Measurements from ENCODE around the gene CEP170.
A peak's percentile ranks its signal among the peaks of the same experiment; 100 is the strongest.
"Not testable (repeated sequence)": the region's sequence is repeated elsewhere in the genome, so short reads cannot be mapped to it uniquely, and the experiment has no call there.

The CEP170 gene

DNA sequence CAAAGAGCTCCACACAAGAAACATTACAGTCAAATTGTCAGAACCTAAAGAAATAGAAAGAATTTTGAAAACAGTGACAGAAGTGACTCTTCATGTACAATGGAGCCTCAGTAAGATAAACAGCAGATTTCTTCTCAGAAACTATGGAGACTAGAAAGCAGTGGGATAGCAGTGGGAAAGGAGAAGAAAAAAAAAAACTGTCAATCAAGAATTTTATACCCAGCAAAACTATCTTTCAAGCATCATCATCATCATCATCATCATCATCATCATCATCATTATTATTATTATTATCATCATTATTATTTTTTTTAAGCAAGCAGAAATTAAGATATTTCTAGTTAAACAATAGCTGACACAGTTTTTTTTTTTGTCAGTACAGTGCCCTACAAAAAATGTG, 24.2 kb downstream of the CEP170 start:
- DNase-seq: peak; percentile 11

DNA sequence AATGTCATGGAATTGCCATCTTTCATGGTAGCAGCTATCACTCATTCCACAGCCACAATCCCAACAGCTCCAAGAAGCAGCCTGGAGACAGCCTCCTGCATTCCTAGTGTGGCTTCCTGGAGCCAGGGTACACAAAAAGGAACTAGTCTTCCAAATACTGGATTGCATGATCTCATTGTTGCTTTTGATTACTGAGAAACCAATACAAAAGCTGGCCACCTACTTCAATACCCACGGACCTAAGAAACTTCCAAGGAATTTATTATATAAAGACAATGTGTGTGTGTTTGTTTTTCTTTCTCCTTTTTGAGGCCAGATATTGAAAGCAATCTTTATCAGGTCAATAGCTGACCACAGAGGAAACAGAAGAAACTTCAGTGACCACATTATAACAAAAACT, 25.6 kb downstream of the CEP170 start:
- no peak for DNase-seq

DNA sequence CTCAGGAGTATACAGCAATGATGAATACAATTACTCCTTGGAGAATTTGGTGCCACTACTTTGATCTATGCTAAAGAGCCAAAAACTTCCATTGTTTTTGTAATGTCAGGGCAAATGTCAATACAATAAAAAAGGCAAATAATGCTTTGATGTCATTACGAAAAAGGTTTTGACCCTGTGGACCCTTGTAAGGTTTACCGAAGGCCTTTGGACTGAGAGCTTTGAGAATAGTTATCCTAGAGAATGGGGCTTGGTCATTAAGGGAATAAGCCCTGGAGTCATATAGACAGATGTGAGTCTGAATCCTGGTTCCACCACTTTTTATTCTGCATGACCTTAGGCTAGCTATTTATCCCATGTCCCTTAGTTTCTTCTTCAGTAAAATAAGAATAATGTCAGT, 27.5 kb downstream of the CEP170 start:
- no peak for DNase-seq

DNA sequence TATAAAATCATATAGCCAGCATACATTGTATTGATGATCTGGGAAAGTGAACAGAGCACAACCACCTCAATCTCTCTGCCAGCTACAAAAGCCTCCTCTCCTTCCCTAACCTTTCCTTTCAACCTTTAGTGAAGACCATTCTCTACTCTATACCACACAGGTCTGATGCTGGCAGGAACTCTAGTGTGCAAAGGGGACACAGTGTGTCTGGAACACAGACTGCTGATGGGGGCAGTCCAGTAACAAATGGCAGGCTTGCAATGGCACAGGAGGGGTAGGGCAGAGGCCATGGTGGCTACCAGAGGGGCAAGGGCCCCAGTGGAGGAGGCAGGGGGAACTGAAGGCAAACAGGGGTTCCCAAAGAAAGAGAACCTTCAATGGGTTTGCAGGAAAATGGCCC, 37.0 kb downstream of the CEP170 start:
- no peak for DNase-seq

DNA sequence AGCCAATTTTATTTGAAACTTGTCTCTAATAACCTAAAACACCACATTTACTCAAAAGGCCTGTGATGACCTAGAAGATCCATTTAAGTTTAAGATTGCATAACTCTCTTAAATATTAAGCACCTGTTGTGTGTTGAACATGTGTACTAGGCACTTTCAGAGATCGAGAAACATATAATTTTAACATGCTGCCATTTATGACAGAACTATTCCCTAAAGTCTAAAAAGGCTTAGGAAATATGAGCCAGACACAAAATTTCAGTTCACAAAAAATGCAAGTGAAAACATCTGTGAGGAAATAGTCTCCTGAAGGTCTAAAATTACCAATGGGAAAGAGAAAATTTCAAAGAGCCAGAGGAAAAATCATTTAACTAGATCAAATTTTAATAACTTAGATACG, 37.7 kb downstream of the CEP170 start:
- DNase-seq: no peak

DNA sequence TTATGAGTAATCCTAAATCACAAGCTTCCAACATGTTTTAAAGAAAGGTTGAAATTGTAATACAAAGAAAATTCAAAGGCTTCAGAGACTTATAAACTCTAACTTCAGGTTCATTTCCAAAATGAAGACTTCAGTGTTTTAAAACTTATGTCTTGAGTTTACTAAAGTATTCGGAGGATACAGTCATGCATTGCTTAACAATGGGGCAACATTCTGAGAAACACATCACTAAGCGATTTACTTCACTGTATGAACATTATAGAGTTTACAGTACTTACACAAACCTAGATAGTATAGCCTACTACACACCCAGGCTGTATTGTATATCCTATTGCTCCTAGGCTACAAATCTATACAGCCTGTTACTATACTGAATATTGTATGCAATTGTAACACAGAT, 38.3 kb downstream of the CEP170 start:
- DNase-seq: no peak

DNA sequence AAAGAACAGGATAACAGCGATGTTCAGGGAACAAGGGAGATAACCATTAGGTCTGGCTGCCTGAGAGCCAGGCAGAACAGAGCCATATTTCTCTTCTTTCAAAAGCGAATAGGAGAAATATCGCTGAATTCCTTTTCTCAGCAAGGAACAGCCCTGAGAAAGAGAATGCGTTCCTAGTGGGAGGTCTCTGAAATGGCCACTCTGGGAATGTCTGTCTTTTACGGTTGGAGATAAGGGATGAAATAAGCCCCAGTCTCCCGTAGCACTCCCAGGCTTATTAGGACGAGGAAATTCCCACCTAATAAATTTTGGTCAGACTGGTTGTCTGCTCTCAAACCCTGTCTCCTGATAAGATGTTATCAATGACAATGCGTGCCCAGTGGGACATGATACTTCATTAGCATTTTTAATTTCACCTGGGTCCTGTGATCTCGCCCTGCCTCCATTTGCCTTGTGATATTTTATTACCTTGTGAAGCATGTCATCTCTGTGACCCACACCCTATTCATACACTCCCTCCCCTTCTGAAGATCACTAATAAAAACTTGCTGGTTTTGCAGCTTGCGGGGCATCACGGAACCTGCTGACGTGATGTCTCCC, 39.7 kb downstream of the CEP170 start:
- not testable (repeated sequence) for DNase-seq

DNA sequence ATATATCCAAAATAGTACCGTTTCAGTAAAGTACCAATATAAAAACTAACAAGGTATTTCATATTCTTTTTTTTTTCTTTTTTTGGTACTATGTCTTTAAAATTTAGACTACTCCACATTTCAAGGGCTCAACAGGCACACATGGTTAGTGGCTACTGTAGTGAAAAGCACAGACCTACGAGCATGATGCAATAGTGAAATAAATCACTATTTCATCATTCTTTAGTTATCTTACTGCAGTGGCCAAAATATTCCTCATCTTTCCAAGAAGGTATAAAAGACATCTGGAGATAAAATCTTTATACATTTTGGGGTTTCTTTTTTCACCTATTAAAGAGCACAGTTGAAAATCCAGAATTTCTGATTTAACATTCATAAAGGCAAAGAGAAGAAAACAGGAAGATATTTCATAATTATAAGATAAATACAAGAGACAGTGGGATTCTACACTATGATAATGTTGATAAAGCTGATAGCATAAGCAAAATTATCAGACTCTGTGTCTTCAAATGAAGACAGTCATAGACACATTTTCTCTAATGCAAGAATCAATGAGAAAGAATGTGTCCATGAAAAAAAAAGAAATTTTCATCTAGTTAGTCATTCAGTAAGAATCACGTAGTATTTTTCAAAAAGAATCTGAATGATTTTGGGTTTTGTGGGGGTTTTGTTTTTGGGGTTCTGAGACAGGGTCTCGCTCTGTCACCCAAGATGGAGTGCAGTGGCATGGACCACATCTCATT, 41.9 kb downstream of the CEP170 start:
- DNase-seq: no peak

DNA sequence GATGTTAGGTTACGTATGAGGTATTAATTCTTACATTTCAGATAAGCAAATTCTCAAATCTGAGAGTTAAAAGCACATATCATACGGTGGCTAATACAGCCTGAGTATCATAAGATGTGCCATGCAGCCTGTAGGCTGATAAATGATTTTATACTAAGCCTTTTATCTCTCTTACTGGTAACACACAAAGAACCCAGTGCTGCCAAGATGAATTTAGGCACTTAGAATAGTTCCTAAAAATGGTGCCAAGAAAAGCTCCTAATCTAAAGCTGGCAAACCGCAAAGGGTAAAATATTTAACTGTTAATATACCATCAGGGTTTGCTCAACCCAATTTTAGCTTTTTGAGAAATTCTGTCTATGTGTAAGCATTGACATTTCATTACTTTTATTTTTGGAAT, 43.1 kb downstream of the CEP170 start:
- not testable (repeated sequence) for DNase-seq

DNA sequence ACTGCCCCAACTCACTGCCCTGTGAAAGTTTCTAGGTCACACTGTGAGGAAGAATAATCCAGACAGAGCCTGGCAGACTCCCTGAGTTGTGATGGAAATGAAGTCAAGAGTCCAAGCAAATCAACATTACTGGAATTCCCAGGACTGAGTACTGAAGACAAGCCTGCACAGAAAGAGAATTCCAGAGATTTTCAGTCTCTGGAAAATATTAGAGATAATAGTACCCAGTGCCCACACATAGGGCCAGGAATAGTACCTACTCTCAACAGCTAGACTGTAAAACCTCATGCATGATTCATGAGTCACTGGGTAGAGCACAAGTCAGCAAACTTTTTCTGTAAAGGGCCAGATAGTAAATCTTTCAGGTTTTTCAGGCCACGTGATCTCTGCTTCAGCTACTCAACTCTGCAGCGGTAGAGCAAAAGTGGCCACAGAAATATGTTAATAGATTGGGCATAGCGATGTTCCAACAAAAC, 50.0 kb downstream of the CEP170 start:
- not testable (repeated sequence) for DNase-seq

DNA sequence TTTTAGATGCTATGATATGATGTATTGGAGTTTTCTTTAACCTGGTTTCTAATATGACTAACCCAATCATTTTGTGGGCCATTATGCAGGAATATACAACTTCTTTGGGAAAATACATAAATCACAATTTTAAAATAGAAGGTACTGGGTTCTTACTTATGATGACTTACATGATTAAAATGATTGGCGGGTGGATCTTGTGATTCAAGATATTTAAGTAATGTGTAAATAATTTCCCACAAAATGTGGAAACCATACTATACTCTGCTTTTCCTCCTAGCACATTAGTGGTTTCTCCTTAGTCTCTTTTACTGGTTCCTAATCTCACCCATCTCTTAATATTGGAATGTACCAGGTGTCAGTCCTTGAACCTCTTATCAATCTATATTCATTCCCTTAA, 50.7 kb downstream of the CEP170 start:
- DNase-seq: not testable (repeated sequence)

DNA sequence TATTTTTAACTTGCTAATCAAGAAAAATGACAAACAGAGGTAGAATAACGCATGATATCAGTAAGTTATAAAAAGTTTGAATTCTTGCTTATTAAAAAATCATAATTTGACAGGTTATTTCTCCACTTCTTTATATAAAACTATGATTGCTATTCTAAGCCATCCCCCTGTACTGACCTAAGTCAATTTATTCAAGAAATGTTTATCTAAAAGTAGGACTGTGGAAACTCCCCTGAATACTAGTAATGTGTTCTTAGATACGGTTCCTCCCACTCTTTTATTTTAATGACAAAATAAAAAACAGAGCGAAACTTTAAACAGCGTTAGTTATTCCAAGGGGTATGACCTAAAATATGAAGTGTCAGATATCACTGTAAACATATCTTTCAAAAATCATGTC, 51.9 kb downstream of the CEP170 start:
- not testable (repeated sequence) for DNase-seq

DNA sequence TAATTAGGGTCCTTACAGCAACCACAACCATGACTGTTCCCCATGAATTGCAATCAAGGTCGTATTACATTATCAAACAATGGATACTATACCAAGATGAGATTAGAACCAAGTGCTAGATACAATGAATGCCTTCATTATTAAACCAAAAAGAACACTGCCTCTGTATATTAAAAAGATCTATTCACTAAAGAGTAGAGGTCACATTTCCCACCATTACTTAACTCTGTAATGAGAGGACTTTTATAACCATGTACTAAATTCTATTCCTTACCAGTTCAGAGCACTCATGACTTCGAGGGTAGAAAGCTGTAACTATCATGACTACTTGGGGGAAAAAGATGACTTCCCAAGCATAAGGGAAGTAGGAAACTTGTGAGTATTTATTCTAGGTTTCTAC, 53.8 kb downstream of the CEP170 start:
- not testable (repeated sequence) for DNase-seq

DNA sequence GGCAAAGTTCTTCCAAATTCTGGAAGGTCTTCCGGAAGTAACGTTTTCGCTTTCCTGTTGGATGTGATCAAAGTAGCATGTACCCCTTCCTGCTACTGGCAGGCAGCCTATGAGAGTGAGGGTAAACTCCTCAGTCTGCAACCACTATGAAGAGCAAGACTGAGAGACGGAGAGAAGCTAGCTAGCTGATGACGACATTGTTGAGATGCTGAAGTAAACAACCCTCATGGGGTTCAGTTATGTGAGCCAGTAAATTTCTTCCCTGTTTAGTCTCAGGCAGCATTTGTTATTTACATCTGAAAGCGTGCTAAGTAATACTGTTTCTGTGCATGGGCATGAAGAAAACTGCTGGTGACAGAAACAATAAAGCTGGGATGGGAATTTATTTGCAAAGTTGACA, 57.6 kb downstream of the CEP170 start:
- not testable (repeated sequence) for DNase-seq

DNA sequence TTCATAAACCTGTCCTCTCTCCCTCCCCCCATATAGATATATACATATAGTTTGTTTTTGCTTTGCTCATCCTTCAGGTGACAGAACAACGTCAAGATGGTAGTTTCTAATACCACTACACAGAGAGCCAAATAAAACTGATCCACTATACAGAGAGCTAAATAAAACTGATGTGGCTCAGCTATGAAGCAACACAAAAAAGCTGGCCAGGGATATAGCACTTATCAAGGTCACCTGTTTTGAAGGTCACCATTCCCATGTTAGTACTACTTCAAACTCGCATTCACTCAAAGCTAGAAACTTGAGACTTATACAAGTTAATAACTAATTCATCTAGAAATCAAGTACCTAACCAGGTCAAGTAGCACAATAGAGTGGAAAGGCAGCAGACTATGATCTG, 61.8 kb downstream of the CEP170 start:
- not testable (repeated sequence) for DNase-seq

DNA sequence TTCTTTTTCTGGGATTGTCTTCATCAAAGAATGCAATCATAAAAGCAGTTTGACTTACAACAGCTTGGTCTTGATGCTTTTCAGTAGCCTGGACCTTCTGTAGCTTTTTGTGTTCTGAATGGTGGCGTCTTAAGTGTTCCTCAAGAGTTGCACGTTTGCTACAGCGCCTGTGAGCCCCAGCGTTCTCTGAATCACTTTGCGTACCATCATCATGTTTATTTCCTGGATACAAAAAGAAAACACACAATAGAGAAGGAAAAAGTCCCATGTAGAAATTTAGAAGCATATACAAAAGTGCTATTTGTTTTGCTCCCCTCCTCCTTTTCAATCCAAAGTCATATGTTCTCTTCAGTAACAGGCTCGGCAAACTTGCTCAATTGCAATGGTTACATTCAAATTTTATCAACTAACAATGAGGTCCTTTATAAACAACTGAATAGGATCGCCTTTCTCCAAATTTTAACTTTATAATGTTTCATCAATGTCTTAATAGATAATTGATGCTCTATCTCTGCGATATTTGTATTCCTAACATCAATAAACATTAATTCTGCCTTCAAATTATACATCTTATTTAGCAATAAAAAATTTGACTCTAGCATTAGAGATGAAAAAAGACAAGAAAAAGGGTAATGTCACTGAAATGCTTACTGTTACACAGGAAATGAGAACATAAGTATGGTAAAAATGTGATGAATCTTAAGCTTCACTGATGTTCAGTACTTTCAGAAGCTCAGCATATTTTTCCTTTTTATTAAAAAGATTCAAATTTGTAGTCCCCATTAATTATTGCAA, 68.7 kb downstream of the CEP170 start:
- not testable (repeated sequence) for DNase-seq

DNA sequence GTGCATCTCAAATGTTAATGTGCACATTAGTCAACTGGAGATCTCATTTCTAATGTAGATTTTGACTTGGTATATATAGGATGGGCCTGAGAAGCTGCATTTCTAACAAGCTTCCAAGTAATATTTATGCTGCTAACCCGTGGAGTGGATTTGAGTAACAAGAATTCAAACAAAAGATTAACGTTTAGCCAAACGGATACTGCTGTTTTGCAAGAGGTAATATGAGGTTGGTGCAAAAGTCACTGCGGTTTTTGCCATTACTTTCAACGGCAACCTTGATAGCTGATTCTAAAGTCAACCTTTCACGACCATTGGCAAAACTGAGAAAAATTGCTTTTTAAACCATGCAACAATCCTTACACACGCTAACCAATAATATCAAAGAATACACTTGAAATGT, 70.3 kb downstream of the CEP170 start:
- not testable (repeated sequence) for DNase-seq

DNA sequence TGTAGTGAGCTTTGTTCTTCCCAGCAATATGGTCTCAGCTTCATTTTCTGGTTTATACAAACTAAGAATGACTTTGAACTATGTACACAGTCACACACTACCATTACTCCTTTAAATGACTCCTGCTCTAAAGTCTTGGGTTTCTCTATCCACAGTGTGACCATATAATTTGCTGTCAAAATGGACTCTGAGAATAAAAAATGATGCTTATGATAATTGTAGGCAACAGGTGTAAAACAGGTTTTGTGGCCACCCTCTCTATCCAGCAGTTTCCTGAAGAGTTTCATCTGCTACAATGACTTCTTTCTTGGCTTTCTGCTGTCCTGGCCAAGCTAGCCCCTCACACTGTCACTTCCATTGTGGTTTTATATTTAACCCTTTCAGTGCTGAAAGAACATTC, 71.4 kb downstream of the CEP170 start:
- DNase-seq: not testable (repeated sequence)

DNA sequence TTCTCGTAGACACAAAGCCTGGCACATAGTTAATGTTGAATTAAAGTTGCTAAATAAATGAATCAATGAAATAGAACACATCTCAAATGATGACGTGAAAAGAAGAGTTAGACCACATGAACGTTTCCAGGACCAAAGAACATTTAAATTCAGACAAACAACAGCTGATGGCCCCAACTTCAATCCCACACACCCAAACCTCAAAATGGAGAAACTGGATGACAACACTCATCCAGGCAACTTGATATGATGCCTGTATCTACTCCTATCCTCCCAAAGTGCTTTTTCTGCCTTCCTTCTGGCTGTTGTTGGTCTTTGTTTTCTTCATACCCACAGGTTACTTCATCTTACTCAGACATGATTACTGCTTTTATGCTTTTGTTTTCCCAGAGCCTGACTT, 71.9 kb downstream of the CEP170 start:
- not testable (repeated sequence) for DNase-seq

DNA sequence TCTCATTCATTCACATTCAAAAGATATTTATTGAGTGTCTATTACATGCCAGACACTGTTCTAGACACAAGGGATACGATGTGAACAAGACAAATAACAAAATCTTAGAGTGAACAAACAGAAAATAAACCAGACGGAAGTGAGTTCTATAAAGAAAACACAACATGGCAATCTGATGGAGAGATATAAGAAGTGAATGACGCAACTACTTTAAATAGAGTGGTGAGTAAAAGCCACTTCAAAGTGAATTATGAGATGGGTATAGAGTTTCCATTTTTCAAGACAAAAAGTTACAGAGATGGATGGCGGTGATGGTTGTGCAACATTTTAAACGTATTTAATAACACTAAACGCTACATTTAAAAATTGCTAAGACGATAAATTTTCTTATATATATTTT, 75.4 kb downstream of the CEP170 start:
- DNase-seq: no peak

DNA sequence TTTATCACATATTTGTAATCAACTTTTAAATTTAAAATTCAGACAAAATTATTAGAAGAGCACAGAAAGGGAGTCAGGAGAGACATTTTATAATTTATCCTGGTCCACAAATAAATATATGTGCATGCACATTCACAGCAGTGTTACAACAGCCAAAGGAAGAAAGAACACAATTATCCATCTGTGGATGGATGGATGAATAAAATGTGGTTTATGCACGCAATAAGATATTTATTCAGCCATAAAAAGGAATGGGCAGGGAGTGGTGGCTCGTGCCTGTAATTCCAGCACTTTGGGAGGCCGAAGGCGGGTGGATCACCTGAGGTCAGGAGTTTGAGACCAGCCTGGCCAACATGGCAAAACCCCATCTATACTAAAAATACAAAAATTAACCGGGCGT, 77.3 kb downstream of the CEP170 start:
- not testable (repeated sequence) for DNase-seq

DNA sequence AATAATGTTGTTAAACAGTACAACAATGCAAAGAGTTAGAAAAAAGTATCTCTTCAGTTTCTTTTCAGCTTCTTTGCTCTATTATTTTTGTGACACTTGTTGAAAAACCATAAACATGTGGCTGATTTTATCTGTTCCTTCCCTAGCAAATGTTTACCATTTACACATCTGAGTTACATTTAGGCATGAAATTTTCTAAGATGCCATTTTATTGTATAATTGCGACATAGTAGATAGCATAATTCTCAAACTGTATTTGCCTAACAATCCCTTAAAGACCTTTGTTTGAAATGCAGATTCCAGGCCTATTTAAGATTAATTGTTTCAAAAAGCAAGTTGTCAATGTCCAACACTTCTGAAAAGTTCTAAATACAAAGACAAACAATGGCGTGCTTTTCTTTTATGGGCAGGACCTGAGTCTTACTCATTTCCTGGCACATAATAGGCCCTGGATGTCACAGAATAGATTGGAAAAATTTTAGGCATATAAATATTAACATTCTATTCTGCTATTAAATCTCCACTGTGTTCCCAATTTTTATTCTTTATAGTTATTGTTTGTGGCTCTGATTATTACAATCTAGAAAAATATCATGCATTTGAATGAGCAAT, 81.2 kb downstream of the CEP170 start:
- not testable (repeated sequence) for DNase-seq

DNA sequence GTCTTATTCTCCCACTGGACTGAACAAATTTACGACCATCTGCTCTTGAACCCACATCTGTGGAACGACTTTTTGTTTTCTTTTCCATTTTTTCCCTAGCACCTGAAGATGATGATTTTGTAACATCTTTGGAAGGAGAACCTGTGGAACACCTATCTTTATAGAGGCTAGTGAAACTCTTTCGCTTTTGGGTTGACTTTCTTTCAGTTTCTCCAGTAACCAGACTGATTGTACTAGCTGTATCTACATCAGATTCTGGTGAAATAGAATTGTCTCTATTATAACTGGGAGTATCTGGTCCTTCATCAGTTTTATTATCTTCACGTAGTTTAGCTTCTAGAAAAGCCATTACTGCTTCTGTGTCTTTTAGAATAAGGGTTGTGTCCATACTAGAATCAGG, 90.2 kb downstream of the CEP170 start:
- not testable (repeated sequence) for DNase-seq
